GM12878 (cell line): Measurements from ENCODE around the gene IRAG1. TPM values are rescaled to one million over a fixed set of nuclear protein-coding genes. Genes with fewer than 3 reads are reported as not detected.

ENCODE experiments used
- ATAC-seq: fragments of 200-7000 bp; cut with Tn5 transposase; 3 replicates; pipeline ENCODE4 v1.9.1; 2020; ENCODE audit warnings: mild to moderate bottlenecking, moderate library complexity
- BruUV-seq: library from RNA; stranded (reverse); fragments of 400-500 nt; replicated peaks from 2 replicates; lab custom pipeline; 2021; lab: Mats Ljungman, UMichigan
- CTCF ChIA-PET: fragments of 300-600 bp; sonication (Branson Sonifier 250); formaldehyde crosslinking; extraction: SDS; loops from one replicate; lab custom pipeline; 2021; ENCODE audit warnings: inconsistent platforms; lab: Yijun Ruan, JAX
- POLR2A ChIA-PET: fragments of 350-600 bp; formaldehyde crosslinking; extraction: SDS; loops from one replicate; lab custom pipeline; 2021; ENCODE audit warnings: inconsistent platforms; lab: Charles Lee
- RAD21 ChIA-PET: fragments of 300-600 bp; sonication (Branson Sonifier 250); formaldehyde crosslinking; loops from one replicate; lab custom pipeline; 2023; ENCODE audit warnings: antibody characterized with exemption; ENCODE audit not compliant: unreplicated experiment; lab: Charles Lee
- SMC1A ChIA-PET: fragments of 300-600 bp; sonication (Branson Sonifier 250); formaldehyde crosslinking; loops from one replicate; lab custom pipeline; 2023; ENCODE audit not compliant: unreplicated experiment, uncharacterized antibody; lab: Charles Lee
- DNase-seq: peaks from one replicate; pipeline ENCODE4 v3.0.0-alpha.2; 2011; ENCODE audit warnings: low read depth, low spot score
- FAIRE-seq: peaks from 3 replicates; lab custom pipeline; 2011; peaks lifted over from hg19 to GRCh38; lab: Jason Lieb, UNC
- H2AFZ ChIP-seq: 2 replicates; pipeline ENCODE4 v1.6.0; 2011; ENCODE audit warnings: low read depth, low read length, control low read depth; ENCODE audit not compliant: control insufficient read depth
- H3K27ac ChIP-seq: 2 replicates; pipeline ENCODE4 v1.5.1; 2011; ENCODE audit warnings: control low read depth; ENCODE audit not compliant: control insufficient read depth, insufficient read depth
- H3K27me3 ChIP-seq, 2 experiments: replicated peaks in 1 of 2; 2 replicates each; pipeline versions ENCODE4 v1.6.0 to v1.6.1; 2011; ENCODE audit warnings: low read length in 1 of 2; ENCODE audit not compliant: control insufficient read depth in 2 of 2, insufficient read depth in 2 of 2
- H3K36me3 ChIP-seq, 2 experiments: 2 replicates each; pipeline ENCODE4 v1.5.1; 2011; ENCODE audit warnings: low read length in 1 of 2; ENCODE audit not compliant: control insufficient read depth in 2 of 2, insufficient read depth in 2 of 2
- H3K4me1 ChIP-seq: 2 replicates; pipeline ENCODE4 v1.6.1; 2011; ENCODE audit warnings: mild to moderate bottlenecking, low read length, moderate library complexity, mixed read lengths; ENCODE audit not compliant: control insufficient read depth, insufficient read depth
- H3K4me2 ChIP-seq: 2 replicates; pipeline ENCODE4 v1.6.0; 2011; ENCODE audit warnings: control low read depth; ENCODE audit not compliant: control insufficient read depth, insufficient read depth
- H3K4me3 ChIP-seq: fragments of 200-600 bp; sonication (generic); 2 replicates; pipeline ENCODE4 v1.5.1; 2016
- H3K79me2 ChIP-seq: 2 replicates; pipeline ENCODE4 v1.6.0; 2011; ENCODE audit warnings: low read length; ENCODE audit not compliant: control insufficient read depth, insufficient read depth
- H3K9ac ChIP-seq: 2 replicates; pipeline ENCODE4 v1.8.0; 2011; ENCODE audit warnings: low read length, control low read depth, mixed read lengths; ENCODE audit not compliant: control insufficient read depth, insufficient read depth
- H3K9me3 ChIP-seq: replicated peaks from 3 replicates; pipeline ENCODE4 v1.5.1; 2011; ENCODE audit warnings: mild to moderate bottlenecking, low read length; ENCODE audit not compliant: control insufficient read depth, insufficient read depth
- H4K20me1 ChIP-seq: 2 replicates; pipeline ENCODE4 v1.6.0; 2011; ENCODE audit not compliant: control insufficient read depth, insufficient read depth
- ASH2L ChIP-seq: fragments of 300-600, 200-600 bp; sonication (generic); IDR thresholded peaks from 2 replicates; pipeline ENCODE4 v1.6.1; 2017; ENCODE audit warnings: low read depth, mild to moderate bottlenecking, borderline replicate concordance
- ATF3 ChIP-seq: IDR thresholded peaks from 2 replicates; pipeline ENCODE4 v1.6.1; 2011; ENCODE audit warnings: low read depth, mild to moderate bottlenecking, low read length, moderate library complexity, borderline replicate concordance; ENCODE audit errors: extremely low read depth
- BHLHE40 ChIP-seq, 2 experiments: fragments of 450-650 bp in 1 of 2; IDR thresholded peaks; 2 replicates each; pipeline ENCODE4 v1.6.1; 2011 to 2017; ENCODE audit warnings: low read depth in 2 of 2, borderline replicate concordance in 1 of 2, improper control_type of control experiment in 1 of 2, low read length in 1 of 2, mild to moderate bottlenecking in 1 of 2
- BMI1 ChIP-seq: fragments of 450-650 bp; IDR thresholded peaks from 2 replicates; pipeline ENCODE4 v1.6.1; 2016; ENCODE audit warnings: mild to moderate bottlenecking, moderate library complexity, borderline replicate concordance
- CBFB ChIP-seq: IDR thresholded peaks from 2 replicates; pipeline ENCODE4 v1.6.1; 2016; ENCODE audit warnings: antibody characterized with exemption, low read depth
- JUND ChIP-seq: IDR thresholded peaks from 2 replicates; pipeline ENCODE4 v1.6.1; 2012; ENCODE audit warnings: low read depth, mild to moderate bottlenecking, low read length, improper control_type of control experiment, moderate library complexity
- KAT2A ChIP-seq: conservative IDR thresholded peaks from 2 replicates; pipeline ENCODE4 v1.6.1; 2011; ENCODE audit warnings: low read depth, low read length; ENCODE audit not compliant: control insufficient read depth
- KDM1A ChIP-seq: fragments of 200-600 bp; sonication (generic); IDR thresholded peaks from 2 replicates; pipeline ENCODE4 v1.6.1; 2016; ENCODE audit warnings: borderline replicate concordance
- KLF5 ChIP-seq: fragments of 450-650 bp; IDR thresholded peaks from 2 replicates; pipeline ENCODE4 v1.6.1; 2014; ENCODE audit warnings: mild to moderate bottlenecking; ENCODE audit not compliant: partially characterized antibody
- POLR2A ChIP-seq: IDR thresholded peaks from 2 replicates; pipeline ENCODE4 v1.6.1; 2011; ENCODE audit warnings: low read depth, mild to moderate bottlenecking, low read length
- RAD51 ChIP-seq: fragments of 450-650 bp; IDR thresholded peaks from 2 replicates; pipeline ENCODE4 v1.6.1; 2016; ENCODE audit warnings: moderate library complexity, mild to moderate bottlenecking, inconsistent platforms
- RELA ChIP-seq: fragments of 450-650 bp; IDR thresholded peaks from 2 replicates; pipeline ENCODE4 v1.8.0; 2014; ENCODE audit warnings: borderline replicate concordance; ENCODE audit not compliant: partially characterized antibody
- SIN3A ChIP-seq: IDR thresholded peaks from 2 replicates; pipeline ENCODE4 v1.6.1; 2012; ENCODE audit warnings: low read depth, low read length, improper control_type of control experiment
- SKIL ChIP-seq: fragments of 450-650 bp; IDR thresholded peaks from 2 replicates; pipeline ENCODE4 v1.6.1; 2017; ENCODE audit warnings: mild to moderate bottlenecking, low read depth, inconsistent platforms; ENCODE audit not compliant: poor library complexity, severe bottlenecking
- SMC3 ChIP-seq: IDR thresholded peaks from 2 replicates; pipeline ENCODE4 v1.6.1; 2011; ENCODE audit warnings: low read length, improper control_type of control experiment, borderline replicate concordance
- TARDBP ChIP-seq: IDR thresholded peaks from 2 replicates; pipeline ENCODE4 v1.6.1; 2016; ENCODE audit warnings: borderline replicate concordance
- TCF3 ChIP-seq: IDR thresholded peaks from 2 replicates; pipeline ENCODE4 v1.6.1; 2012; ENCODE audit warnings: low read depth, mild to moderate bottlenecking, low read length, borderline replicate concordance; ENCODE audit not compliant: insufficient read depth
- TCF7 ChIP-seq: IDR thresholded peaks from 2 replicates; pipeline ENCODE4 v1.6.1; 2014; ENCODE audit warnings: antibody characterized with exemption, borderline replicate concordance
- YBX1 ChIP-seq: fragments of 450-650 bp; IDR thresholded peaks from 2 replicates; pipeline ENCODE4 v1.6.1; 2016; ENCODE audit warnings: antibody characterized with exemption
- ZSCAN29 ChIP-seq: fragments of 450-650 bp; IDR thresholded peaks from 2 replicates; pipeline ENCODE4 v1.6.1; 2017; ENCODE audit warnings: mild to moderate bottlenecking, moderate library complexity
- WGBS: methylation state at CpG from one replicate; pipeline ENCODE4 v1.1.6; 2016; ENCODE audit warnings: low lambda C conversion rate; ENCODE audit not compliant: insufficient replicate concordance, insufficient coverage; ENCODE audit errors: missing lambda C conversion rate; 5-methylcytosine and 5-hydroxymethylcytosine counted together
- in situ Hi-C: fragments of 300-500 bp; cut with MboI; formaldehyde crosslinking; loops from 9 replicates; pipeline ENCODE4 v1.14.3; 2018; ENCODE audit warnings: mixed read lengths
- intact Hi-C: fragments of 100-400 bp; cut with micrococcal nuclease; formaldehyde crosslinking; loops from one replicate; pipeline ENCODE4 v1.14.2; 2022; ENCODE audit not compliant: unreplicated experiment
- polyA plus RNA-seq, 11 experiments: library from polyadenylated mRNA; depleted of rRNA in 4 of 11; unstranded in 6 of 11; stranded (reverse) in 5 of 11; fragments of >200 nt; fragmentation: Nextera tagmentation in 4 of 11; fragmentation: Illumina TruSeq in 1 of 11; extraction: Ambion mirVana in 4 of 11; extraction: Trizol in 1 of 11; gene quantifications; 1 replicate in 1 of 11; 2 replicates in 10 of 11; pipeline versions ENCODE4 v1.2.1 to v1.2.3, GENCODE V29; 2011 to 2016; ENCODE audit warnings: inconsistent platforms in 2 of 11, missing spikeins in 2 of 11, low read depth in 1 of 11
- total RNA-seq, 4 experiments: library from RNA; depleted of rRNA in 3 of 4; stranded (reverse); fragments of >200 nt in 3 of 4; fragmentation: Illumina TruSeq in 1 of 4; extraction: Trizol in 1 of 4; gene quantifications; 2 replicates each; pipeline versions ENCODE4 v1.2.1 to v1.2.3, GENCODE V29; 2013 to 2021

Gene IRAG1
- total and polyA plus RNA-seq, 10 of the 15 experiments (the other 5 are each of a cell fraction or from before 2014, with no cell fraction given) = 0.02 to 0.18 (median 0.06) TPM; not detected in 4

DNA sequence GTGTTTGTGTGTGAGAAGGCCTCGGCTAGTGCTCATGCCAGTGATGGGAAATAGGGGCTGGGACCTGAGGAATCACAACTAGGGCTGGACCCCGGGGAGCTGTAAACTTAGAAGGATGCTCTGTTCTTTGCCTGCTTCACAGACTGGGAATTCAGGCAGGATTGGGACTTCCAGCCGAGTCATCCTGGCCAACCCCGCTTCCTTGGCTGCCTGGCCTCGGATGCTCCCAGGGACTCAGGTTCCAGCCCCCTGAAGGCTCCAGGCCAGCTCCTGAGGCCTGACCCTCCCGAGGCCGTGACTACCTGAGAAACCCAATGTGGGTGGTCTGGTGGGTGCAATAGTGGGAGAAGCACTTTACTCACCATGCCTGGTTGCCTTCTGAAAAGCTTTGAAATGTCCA, 44.7 kb downstream of the IRAG1 start:
- no peak overlapping the region for H3K4me2 ChIP-seq
- no peak overlapping the region for H2AFZ ChIP-seq
- no peaks in the 10 kb centered on the region for H3K79me2 ChIP-seq
- H3K4me3 ChIP-seq = no peak overlapping the region
- H3K36me3 ChIP-seq = no peaks in the 10 kb centered on the region
- 0 out of 2 replicates have a peak, but pooled peaks cover 3% of the 10 kb centered on the region for H3K4me1 ChIP-seq
- H3K27ac ChIP-seq = no peak overlapping the region
- FAIRE-seq (no peak), ATAC-seq (no peak), DNase-seq (no peak)
- POLR2A ChIA-PET = no interaction called here
- intact Hi-C loops = no loop called here
- SMC1A ChIA-PET = interaction anchor here (1.2 to 5.2 kb wide), 3 partner anchors 11 to 243 kb away, joined by 3 to 28 read pairs (median 7); no protein-coding TSS in a partner anchor
- WGBS = 56% methylated on average over 7 of the region's 7 CpGs
- no peaks in the 10 kb centered on the region; a peak in 1 of 4 replicates for H3K27me3 ChIP-seq
- CTCF ChIA-PET = interaction anchor here (1.7 kb wide), 1 partner anchor 108 kb away, joined by 4 read pairs; the partner anchor contains the start of gene RNF141
- H4K20me1 ChIP-seq = no peaks in the 10 kb centered on the region
- H3K9ac ChIP-seq = no peak overlapping the region
- RAD21 ChIA-PET = no interaction called here
- H3K9me3 ChIP-seq = no peaks in the 10 kb centered on the region
- in situ Hi-C loops = no loop called here
- TF ChIP-seq YBX1 (no peak), POLR2A (no peak), CBFB (no peak), JUND (no peak), TCF7 (no peak), RAD51 (no peak), ATF3 (no peak), SIN3A (no peak), KAT2A (no peak), KLF5 (no peak), KDM1A (no peak), RELA (no peak), ASH2L (no peak), TARDBP (no peak), SMC3 (no peak), TCF3 (no peak), BHLHE40 (IDR thresholded peaks at IDR 0.05; ENCODE audit: borderline replicate concordance in 1 of 2, low read depth in 2 of 2, low read length in 1 of 2) (no peak), SKIL (no peak), BMI1 (no peak), ZSCAN29 (no peak)
- BruUV-seq = no TSS peak
